GM12872 (cell line): Measurements from ENCODE around the gene KLK14.

Source experiments
- CTCF ChIP-seq: IDR thresholded peaks from 3 replicates; pipeline ENCODE4 v1.5.1; 2011; ENCODE audit warnings: low read depth, mild to moderate bottlenecking, low read length, moderate library complexity; ENCODE audit not compliant: insufficient read depth

The KLK14 gene

GRCh38 chr19:51075998-51076397 is 6.7 kb downstream of the KLK14 start:
- no peak for TF ChIP-seq CTCF

- TF ChIP-seq CTCF: no peak
These were observed 11.6 kb downstream of the KLK14 start for GRCh38 chr19:51071095-51071405.

GRCh38 chr19:51070334-51071094 is 12.2 kb downstream of the KLK14 start:
- no peak for TF ChIP-seq CTCF

GRCh38 chr19:51066393-51067186 is 16.1 kb downstream of the KLK14 start:
- no peak for TF ChIP-seq CTCF

- TF ChIP-seq CTCF: no peak
These were observed 17.3 kb downstream of the KLK14 start for GRCh38 chr19:51065221-51065960.

GRCh38 chr19:51064534-51065220 is 18.0 kb downstream of the KLK14 start, which contains the start of gene KLK13:
Gene KLK13 (minus strand): TSS chr19:51065092. CDS start chr19:51065067, 25 bp downstream.
- no peak for TF ChIP-seq CTCF
